Stimulated activated CD8-positive, alpha-beta memory T cell treated with anti-CD3 and anti-CD28 coated beads, Interleukin-7, amount 100 ng/mL, for 4 hours (primary cell): ENCODE results near the gene RBM41.
"Not testable (repeated sequence)": the region's sequence is repeated elsewhere in the genome, so short reads cannot be mapped to it uniquely, and the experiment has no call there.

Experiments used
- DNase-seq, 2 donors: peaks; one replicate each; pipeline ENCODE4 v3.0.0-alpha.2; 2020; ENCODE audit warnings: low read depth in 2 of 2

The RBM41 gene

GRCh38 chrX:107118322-107119147, at the start of gene RBM41:
TSS of gene RBM41 (minus strand) at chrX:107118822. CDS start at chrX:107118773, 49 bp downstream.
- DNase-seq = peak; percentile 45 to 64

- no peak for DNase-seq
Observed at GRCh38 chrX:107168257-107168656, 49.6 kb upstream of the RBM41 start.

DNA sequence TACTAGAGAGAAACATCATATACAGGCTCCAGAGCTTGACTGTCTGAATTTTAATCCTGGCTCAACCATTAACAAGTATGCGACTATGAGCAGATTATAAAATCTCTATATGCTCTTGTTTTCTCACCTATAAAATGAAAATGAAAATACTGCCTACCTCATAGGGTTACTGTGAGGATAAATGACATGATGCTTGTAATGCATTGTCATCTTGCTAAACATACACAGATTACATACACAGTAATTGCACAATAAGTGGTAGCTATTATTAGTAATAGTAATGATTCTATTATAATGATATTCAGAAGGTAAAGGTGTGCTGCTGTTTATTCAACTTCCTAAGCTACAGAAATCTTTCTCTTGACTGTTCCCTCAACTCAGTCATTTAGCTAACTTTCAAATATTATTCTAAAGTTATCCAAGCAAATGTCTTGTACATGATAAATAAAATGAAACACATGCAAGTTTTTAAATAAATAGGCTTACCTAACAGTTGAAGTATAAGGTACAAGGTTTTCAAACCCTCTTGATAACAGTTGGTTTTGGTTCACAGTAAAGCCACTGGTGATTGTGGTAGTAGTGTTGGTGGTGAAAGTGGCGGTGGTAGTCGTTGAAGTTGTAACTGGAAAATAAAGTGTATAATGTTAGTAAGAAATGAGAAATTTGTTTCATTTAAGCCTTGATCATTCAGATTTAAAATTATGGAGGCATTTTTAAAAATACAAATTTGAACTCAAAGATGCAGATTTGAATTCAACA, 48.7 kb upstream of the RBM41 start:
- no peak for DNase-seq

GRCh38 chrX:107157618-107158017, 39.0 kb upstream of the RBM41 start:
- not testable (repeated sequence) for DNase-seq

- DNase-seq = not testable (repeated sequence)
Observed at GRCh38 chrX:107155621-107156430, 37.2 kb upstream of the RBM41 start.

- no peak for DNase-seq
Observed at GRCh38 chrX:107154787-107155620, 36.4 kb upstream of the RBM41 start.

DNA sequence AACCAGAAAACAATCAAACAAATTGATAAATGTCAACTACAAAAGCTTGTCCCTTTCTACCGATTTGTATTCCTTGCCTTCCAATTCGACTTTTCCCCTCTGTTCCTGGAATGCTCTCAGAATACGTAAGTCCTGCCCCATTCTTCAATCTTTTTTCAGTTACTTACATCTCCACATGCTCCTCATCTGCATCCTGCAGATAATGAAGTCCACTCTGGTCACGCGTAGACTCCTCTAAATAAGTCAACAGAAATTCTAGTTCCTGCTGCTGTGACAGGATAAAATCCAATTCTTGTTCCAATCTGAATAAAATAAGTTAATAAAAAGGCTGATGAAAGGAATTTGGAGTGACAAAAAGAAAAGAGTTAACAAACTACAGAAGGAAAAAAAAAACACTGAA, 34.4 kb upstream of the RBM41 start:
- no peak for DNase-seq

DNA sequence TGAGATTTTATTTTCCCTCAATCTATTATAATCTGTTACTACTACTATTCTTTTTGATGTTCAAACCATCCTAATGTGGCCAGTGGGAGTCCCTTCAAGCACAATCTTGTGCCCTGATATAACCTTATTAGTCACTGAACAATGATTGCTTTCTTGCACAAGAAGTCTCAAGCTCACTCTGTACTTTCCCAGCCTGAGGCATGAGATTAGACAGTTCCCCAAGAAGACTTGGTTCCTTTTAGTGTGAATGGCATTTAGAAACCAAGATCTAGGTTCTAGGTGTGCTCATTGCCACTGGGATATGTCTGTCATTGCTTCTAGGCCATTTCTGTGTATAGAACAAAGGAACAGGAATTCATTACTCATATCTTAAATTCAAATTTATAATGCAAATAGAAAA, 28.0 kb upstream of the RBM41 start:
- DNase-seq = no peak

- no peak for DNase-seq
Observed at GRCh38 chrX:107135965-107136307, 17.3 kb upstream of the RBM41 start.

- no peak for DNase-seq
Observed at GRCh38 chrX:107135049-107135964, 16.7 kb upstream of the RBM41 start.

DNA sequence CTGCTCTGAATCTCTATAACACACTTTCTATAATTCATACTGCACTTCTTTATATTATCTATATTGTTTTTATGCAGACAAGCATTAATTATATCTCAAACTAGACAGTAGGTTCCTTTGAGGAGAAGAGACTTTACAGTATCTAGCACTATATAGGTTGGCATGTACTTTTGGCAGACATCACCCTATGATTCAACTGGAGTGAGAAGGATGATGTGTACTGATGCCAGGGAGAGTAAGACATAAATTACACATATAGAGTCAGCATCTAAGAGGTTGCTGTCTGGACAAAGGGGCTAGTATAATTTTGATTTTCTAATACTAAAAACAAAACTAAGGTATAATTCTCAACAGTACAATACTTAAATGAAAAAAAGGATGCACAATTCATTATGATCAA, 5.1 kb upstream of the RBM41 start:
- DNase-seq = no peak

DNA sequence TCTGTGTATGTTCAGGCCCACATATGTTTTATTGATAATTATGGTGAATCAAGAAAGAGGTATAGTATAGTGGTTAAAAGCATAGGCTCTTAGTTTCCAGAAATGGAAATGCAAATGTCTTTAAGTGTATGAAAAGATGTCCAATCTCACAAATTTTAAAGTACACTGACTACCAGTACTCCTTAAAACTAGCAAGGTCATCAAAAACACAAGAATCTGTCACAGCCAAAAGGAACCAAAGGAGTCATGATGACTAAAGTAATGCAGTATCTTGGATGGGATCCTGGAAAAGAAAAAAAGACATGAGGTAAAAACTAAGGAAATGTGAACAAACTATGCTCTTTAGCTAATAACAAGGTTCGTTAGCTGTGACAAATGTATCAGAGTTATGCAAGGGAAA, 661 bp upstream of the RBM41 start:
- no peak for DNase-seq

- no peak for DNase-seq
Observed at GRCh38 chrX:107117993-107118321, 665 bp downstream of the RBM41 start.

DNA sequence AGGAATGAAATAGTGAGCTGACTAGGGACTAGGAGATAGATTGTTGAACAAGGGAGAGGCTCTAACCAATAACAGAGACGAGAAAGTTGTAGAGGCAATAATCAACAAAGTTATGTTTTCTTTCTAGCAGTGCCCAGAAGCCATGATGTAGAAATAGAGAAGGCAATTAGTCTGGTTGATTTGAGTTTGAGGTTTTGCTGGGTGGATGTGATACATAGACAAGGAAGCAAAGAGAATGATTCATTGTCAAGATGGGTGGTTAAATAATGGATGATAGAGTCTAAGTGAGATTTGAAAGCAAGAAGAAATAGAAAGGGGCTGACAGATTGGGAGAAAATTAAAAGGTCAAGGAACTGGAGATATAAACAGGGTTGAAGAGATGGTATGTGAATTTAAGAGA, 11.2 kb downstream of the RBM41 start:
- no peak for DNase-seq

GRCh38 chrX:107102980-107103379, 15.6 kb downstream of the RBM41 start:
- DNase-seq = no peak

DNA sequence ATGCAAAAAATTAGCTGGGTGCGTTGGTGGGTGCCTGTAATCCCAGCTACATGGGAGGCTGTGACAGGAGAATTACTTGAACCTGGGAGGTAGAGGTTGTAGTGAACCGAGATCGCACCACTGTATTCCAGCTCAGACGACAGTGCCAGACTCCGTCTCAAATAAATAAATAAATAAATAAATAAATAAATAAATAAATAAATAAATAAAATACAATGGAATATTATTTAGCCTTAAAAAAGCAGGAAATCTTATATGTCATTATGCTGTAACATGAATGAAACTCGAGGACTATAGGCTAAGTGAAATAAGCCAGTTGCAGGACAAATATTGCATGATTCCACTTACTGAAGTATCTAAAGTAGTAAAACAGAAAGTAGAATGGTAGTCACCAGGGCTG, 42.5 kb downstream of the RBM41 start:
- no peak for DNase-seq

- not testable (repeated sequence) for DNase-seq
Observed at GRCh38 chrX:107057731-107058130, 60.9 kb downstream of the RBM41 start.

- DNase-seq = no peak
Observed at GRCh38 chrX:107054978-107055377, 63.6 kb downstream of the RBM41 start.

DNA sequence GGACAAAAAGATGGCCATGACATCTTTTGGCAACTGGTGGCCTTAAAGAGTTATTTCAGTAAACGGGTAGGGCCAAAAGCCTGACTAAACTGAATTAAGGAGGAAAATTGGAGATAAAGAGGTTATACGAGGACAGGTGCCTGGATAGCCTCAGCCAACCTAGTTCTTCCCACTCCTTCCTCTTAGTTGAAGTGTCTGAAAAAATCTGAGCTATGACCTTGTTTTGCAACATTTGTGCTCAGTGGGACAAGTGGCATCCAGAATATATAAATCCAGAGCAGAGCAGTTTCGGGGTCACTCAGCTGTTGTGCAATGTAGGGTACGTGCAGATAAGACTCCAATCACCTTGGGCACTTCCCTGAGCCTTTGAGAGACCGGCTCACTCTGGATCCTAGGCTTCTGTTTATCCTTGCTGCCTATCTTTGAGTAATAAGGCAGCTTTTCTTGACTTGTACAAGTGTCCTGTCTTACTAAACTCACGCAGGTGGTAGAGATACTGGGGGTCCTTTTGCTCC, 68.4 kb downstream of the RBM41 start:
- no peak for DNase-seq

- no peak for DNase-seq
Observed at GRCh38 chrX:107047622-107048021, 71.0 kb downstream of the RBM41 start.
